GM23338 (cell line): Measurements from ENCODE around the gene TPM2. TPM values are rescaled to one million over a fixed set of nuclear protein-coding genes. Genes with fewer than 3 reads are reported as not detected.

ENCODE experiments used
- ATAC-seq: fragments of 200-7000 bp; cut with Tn5 transposase; 3 replicates; pipeline ENCODE4 v1.9.1; 2020
- DNase-seq: peaks from one replicate; pipeline ENCODE4 v3.0.0-alpha.2; 2015; ENCODE audit warnings: low spot score
- H2AFZ ChIP-seq: fragments of 200-600 bp; sonication (generic); 2 replicates; pipeline ENCODE4 v1.8.0; 2016; ENCODE audit warnings: antibody characterized with exemption, mild to moderate bottlenecking, moderate library complexity
- H3F3A ChIP-seq: fragments of 200-600 bp; sonication (generic); replicated peaks from 2 replicates; pipeline ENCODE4 v1.8.0; 2017; ENCODE audit warnings: antibody characterized with exemption, mixed run types, low read depth
- H3K27ac ChIP-seq: fragments of 200-600 bp; sonication (generic); 2 replicates; pipeline ENCODE4 v1.6.1; 2016; ENCODE audit warnings: low read depth
- H3K27me3 ChIP-seq: fragments of 200-600 bp; sonication (generic); 2 replicates; pipeline ENCODE4 v1.8.0; 2016; ENCODE audit warnings: mild to moderate bottlenecking, mixed run types, moderate library complexity; ENCODE audit not compliant: insufficient read depth
- H3K36me3 ChIP-seq: fragments of 200-600 bp; sonication (generic); 2 replicates; pipeline ENCODE4 v1.8.0; 2016; ENCODE audit warnings: mild to moderate bottlenecking; ENCODE audit not compliant: insufficient read depth
- H3K4me1 ChIP-seq: fragments of 200-600 bp; sonication (generic); 2 replicates; pipeline ENCODE4 v1.8.0; 2016; ENCODE audit warnings: mild to moderate bottlenecking, moderate library complexity; ENCODE audit not compliant: insufficient read depth
- H3K4me2 ChIP-seq: fragments of 200-600 bp; sonication (generic); 2 replicates; pipeline ENCODE4 v1.7.1; 2017; ENCODE audit warnings: mixed run types
- H3K4me3 ChIP-seq: fragments of 200-600 bp; sonication (generic); 2 replicates; pipeline ENCODE4 v1.6.1; 2016; ENCODE audit warnings: mixed run types
- H3K79me2 ChIP-seq: fragments of 200-600 bp; sonication (generic); replicated peaks from 2 replicates; pipeline ENCODE4 v1.8.0; 2017; ENCODE audit warnings: mild to moderate bottlenecking; ENCODE audit not compliant: insufficient read depth
- H3K9me2 ChIP-seq: fragments of 200-600 bp; sonication (generic); 2 replicates; pipeline ENCODE4 v1.8.0; 2017; ENCODE audit not compliant: insufficient read depth
- H4K20me1 ChIP-seq: fragments of 200-600 bp; sonication (generic); replicated peaks from 2 replicates; pipeline ENCODE4 v1.8.0; 2017; ENCODE audit warnings: mild to moderate bottlenecking; ENCODE audit not compliant: insufficient read depth
- H3K27ac Mint-ChIP-seq: 2 replicates; pipeline ENCODE4 v1.8.0; 2020; ENCODE audit warnings: inconsistent platforms, mild to moderate bottlenecking, moderate library complexity, mixed read lengths
- H3K27me3 Mint-ChIP-seq: 3 replicates; pipeline ENCODE4 v1.8.0; 2022; ENCODE audit warnings: low read depth, mild to moderate bottlenecking, moderate library complexity, mixed read lengths, inconsistent platforms; ENCODE audit not compliant: insufficient read depth, poor library complexity
- H3K36me3 Mint-ChIP-seq: 3 replicates; pipeline ENCODE4 v1.8.0; 2021; ENCODE audit warnings: low read depth, mild to moderate bottlenecking, inconsistent platforms, moderate library complexity, mixed read lengths
- H3K4me1 Mint-ChIP-seq: 3 replicates; pipeline ENCODE4 v1.8.0; 2020; ENCODE audit warnings: mild to moderate bottlenecking, inconsistent platforms, mixed read lengths
- H3K4me3 Mint-ChIP-seq: 3 replicates; pipeline ENCODE4 v1.8.0; 2021; ENCODE audit warnings: moderate library complexity, mild to moderate bottlenecking, inconsistent platforms, mixed read lengths
- H3K9me3 Mint-ChIP-seq: 3 replicates; pipeline ENCODE4 v1.8.0; 2020; ENCODE audit warnings: moderate library complexity, mild to moderate bottlenecking, inconsistent platforms, mixed read lengths
- JUNB ChIP-seq: IDR thresholded peaks from one replicate; pipeline ENCODE4 v1.6.1; 2016; ENCODE audit warnings: antibody characterized with exemption; ENCODE audit not compliant: unreplicated experiment
- ZNF114 ChIP-seq: fragments of 250-450 bp; sonication (Bioruptor Pico); IDR thresholded peaks from 2 replicates; pipeline ENCODE4 v1.5.0; 2020; ENCODE audit warnings: mild to moderate bottlenecking, moderate library complexity
- microRNA-seq: library from miRNA; unstranded; fragments of <30 nt; microRNA quantifications from one replicate; pipeline ENCODE4, GENCODE V29; 2017
- polyA plus RNA-seq: library from polyadenylated mRNA; unstranded; fragments of >200 nt; fragmentation: Nextera tagmentation; extraction: Ambion mirVana; gene quantifications from 2 replicates; pipeline ENCODE4 v1.2.1, GENCODE V29; 2016
- small RNA-seq: library from RNA; depleted of rRNA; stranded (forward); fragments of <200 nt; gene quantifications from one replicate; pipeline ENCODE3, GENCODE V24; 2014; ENCODE audit warnings: low replicate concordance
- total RNA-seq: library from RNA; depleted of rRNA; stranded (reverse); fragments of >200 nt; shearing (Covaris generic); gene quantifications from 2 replicates; pipeline ENCODE4 v1.2.3, GENCODE V29; 2014; rRNA removed
- TF ChIP-seq, protein P1 (sequence below): fragments of 250-450 bp; sonication (Bioruptor Pico); IDR thresholded peaks from 2 replicates; pipeline ENCODE4 v1.5.0; 2020; ENCODE audit warnings: mild to moderate bottlenecking, moderate library complexity
- TF ChIP-seq, protein P2 (sequence below): IDR thresholded peaks from one replicate; pipeline ENCODE4 v1.6.1; 2018; ENCODE audit warnings: antibody characterized with exemption; ENCODE audit not compliant: unreplicated experiment

Gene TPM2
- total and polyA plus RNA-seq, 2 experiments from 2014 or later, result 116 to 488 TPM

DNA sequence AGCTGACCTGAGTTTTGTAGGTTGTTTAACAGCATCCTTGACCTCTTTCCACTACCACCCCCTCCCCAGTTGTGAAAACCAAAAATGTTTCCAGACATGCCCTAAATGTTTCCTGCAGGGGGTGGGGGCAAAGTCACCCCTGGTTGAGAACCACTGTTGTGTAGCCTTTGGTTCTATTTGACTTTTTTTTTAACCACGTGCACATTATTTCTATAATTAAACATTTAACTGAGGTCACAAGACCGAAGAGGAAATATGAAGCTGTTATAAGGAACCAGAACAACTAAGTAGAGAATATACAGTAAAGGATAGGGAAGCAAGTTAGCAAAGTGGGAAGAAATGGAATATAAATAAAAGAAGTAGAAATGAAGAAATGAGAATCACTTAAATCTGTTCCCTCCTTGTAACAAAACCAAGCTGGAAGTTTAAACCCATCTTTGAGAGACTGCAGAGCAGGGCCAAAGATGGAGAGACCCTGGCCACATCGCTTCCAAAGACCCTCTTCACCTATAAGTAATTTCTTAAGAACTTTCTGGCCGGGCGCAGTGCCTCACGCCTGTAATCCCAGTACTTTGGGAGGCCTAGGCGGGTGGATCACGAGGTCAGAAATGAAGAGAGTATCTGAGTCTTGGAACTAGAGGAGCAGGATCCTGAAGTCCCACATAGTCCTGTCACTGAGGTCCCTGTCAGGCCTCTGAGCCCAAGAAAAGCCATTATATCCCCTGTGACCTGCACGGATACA lies 53.4 kb downstream of the TPM2 start (continued):
- TF ChIP-seq, protein P1, sequence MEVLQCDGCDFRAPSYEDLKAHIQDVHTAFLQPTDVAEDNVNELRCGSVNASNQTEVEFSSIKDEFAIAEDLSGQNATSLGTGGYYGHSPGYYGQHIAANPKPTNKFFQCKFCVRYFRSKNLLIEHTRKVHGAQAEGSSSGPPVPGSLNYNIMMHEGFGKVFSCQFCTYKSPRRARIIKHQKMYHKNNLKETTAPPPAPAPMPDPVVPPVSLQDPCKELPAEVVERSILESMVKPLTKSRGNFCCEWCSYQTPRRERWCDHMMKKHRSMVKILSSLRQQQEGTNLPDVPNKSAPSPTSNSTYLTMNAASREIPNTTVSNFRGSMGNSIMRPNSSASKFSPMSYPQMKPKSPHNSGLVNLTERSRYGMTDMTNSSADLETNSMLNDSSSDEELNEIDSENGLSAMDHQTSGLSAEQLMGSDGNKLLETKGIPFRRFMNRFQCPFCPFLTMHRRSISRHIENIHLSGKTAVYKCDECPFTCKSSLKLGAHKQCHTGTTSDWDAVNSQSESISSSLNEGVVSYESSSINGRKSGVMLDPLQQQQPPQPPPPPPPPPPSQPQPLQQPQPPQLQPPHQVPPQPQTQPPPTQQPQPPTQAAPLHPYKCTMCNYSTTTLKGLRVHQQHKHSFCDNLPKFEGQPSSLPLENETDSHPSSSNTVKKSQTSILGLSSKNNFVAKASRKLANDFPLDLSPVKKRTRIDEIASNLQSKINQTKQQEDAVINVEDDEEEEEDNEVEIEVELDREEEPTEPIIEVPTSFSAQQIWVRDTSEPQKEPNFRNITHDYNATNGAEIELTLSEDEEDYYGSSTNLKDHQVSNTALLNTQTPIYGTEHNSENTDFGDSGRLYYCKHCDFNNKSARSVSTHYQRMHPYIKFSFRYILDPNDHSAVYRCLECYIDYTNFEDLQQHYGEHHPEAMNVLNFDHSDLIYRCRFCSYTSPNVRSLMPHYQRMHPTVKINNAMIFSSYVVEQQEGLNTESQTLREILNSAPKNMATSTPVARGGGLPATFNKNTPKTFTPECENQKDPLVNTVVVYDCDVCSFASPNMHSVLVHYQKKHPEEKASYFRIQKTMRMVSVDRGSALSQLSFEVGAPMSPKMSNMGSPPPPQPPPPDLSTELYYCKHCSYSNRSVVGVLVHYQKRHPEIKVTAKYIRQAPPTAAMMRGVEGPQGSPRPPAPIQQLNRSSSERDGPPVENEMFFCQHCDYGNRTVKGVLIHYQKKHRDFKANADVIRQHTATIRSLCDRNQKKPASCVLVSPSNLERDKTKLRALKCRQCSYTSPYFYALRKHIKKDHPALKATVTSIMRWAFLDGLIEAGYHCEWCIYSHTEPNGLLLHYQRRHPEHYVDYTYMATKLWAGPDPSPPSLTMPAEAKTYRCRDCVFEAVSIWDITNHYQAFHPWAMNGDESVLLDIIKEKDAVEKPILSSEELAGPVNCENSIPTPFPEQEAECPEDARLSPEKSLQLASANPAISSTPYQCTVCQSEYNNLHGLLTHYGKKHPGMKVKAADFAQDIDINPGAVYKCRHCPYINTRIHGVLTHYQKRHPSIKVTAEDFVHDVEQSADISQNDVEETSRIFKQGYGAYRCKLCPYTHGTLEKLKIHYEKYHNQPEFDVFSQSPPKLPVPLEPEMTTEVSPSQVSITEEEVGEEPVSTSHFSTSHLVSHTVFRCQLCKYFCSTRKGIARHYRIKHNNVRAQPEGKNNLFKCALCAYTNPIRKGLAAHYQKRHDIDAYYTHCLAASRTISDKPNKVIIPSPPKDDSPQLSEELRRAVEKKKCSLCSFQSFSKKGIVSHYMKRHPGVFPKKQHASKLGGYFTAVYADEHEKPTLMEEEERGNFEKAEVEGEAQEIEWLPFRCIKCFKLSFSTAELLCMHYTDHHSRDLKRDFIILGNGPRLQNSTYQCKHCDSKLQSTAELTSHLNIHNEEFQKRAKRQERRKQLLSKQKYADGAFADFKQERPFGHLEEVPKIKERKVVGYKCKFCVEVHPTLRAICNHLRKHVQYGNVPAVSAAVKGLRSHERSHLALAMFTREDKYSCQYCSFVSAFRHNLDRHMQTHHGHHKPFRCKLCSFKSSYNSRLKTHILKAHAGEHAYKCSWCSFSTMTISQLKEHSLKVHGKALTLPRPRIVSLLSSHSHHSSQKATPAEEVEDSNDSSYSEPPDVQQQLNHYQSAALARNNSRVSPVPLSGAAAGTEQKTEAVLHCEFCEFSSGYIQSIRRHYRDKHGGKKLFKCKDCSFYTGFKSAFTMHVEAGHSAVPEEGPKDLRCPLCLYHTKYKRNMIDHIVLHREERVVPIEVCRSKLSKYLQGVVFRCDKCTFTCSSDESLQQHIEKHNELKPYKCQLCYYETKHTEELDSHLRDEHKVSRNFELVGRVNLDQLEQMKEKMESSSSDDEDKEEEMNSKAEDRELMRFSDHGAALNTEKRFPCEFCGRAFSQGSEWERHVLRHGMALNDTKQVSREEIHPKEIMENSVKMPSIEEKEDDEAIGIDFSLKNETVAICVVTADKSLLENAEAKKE (CRISPR knock-in tag), result no peak
- TF ChIP-seq, protein P2, sequence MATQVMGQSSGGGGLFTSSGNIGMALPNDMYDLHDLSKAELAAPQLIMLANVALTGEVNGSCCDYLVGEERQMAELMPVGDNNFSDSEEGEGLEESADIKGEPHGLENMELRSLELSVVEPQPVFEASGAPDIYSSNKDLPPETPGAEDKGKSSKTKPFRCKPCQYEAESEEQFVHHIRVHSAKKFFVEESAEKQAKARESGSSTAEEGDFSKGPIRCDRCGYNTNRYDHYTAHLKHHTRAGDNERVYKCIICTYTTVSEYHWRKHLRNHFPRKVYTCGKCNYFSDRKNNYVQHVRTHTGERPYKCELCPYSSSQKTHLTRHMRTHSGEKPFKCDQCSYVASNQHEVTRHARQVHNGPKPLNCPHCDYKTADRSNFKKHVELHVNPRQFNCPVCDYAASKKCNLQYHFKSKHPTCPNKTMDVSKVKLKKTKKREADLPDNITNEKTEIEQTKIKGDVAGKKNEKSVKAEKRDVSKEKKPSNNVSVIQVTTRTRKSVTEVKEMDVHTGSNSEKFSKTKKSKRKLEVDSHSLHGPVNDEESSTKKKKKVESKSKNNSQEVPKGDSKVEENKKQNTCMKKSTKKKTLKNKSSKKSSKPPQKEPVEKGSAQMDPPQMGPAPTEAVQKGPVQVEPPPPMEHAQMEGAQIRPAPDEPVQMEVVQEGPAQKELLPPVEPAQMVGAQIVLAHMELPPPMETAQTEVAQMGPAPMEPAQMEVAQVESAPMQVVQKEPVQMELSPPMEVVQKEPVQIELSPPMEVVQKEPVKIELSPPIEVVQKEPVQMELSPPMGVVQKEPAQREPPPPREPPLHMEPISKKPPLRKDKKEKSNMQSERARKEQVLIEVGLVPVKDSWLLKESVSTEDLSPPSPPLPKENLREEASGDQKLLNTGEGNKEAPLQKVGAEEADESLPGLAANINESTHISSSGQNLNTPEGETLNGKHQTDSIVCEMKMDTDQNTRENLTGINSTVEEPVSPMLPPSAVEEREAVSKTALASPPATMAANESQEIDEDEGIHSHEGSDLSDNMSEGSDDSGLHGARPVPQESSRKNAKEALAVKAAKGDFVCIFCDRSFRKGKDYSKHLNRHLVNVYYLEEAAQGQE, result no peak

DNA sequence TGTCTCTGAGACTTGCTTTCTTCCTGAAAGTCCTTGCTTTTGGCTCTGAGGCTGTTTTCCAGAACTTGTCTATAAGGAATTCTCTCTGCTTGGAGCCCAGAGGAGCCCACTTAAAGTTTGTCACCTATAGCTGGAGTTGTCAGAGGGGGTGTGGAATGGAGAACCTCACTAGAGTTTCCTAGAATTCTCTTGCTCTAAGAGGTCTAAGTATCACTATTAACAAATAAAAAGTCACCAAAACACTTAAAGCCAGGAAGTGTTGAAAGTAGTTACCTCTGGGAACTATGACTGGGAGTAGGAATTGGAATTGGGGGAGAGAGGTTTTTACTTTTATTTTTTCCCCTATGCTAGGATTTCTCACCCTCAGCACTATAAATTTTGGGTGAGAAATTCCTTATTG lies 54.0 kb downstream of the TPM2 start:
- Mint-ChIP-seq H3K27me3 (peaks cover 3% of the 10 kb centered on the region), H3K4me1 (no peaks in the 10 kb centered on the region), H3K36me3 (peaks cover 5% of the 10 kb centered on the region), H3K9me3 (peaks cover 3% of the 10 kb centered on the region; the same call in 1 of the 3 replicates), H3K4me3 (no peak overlapping the region), H3K27ac (no peak overlapping the region)
- Histone ChIP-seq H3K79me2 (no peaks in the 10 kb centered on the region), H3K27me3 (no peaks in the 10 kb centered on the region), H3K9me2 (no peaks in the 10 kb centered on the region), H3K27ac (no peak overlapping the region), H3F3A (no peaks in the 10 kb centered on the region), H3K4me2 (no peak overlapping the region), H3K4me3 (no peak overlapping the region), H3K4me1 (no peaks in the 10 kb centered on the region), H3K36me3 (no peaks in the 10 kb centered on the region), H4K20me1 (no peaks in the 10 kb centered on the region), H2AFZ (no peak overlapping the region)
- no peak for TF ChIP-seq ZNF114 (CRISPR knock-in tag)
- no peak for TF ChIP-seq JUNB
- DNase-seq (no peak), ATAC-seq (no peak)

Small RNA genes lying within 50 kb of the gene (microRNA-seq; reads per million reads assigned to microRNA genes)
- gene MIR6852 (not detected), gene MIR6853 (not detected)

Small RNA genes lying within 50 kb of the gene (small RNA-seq; reads per million reads assigned to genes)
- gene MIR6853 (not detected), gene RMRP (not detected), gene RN7SL22P (not detected)

Other genes with a start within 250 kb of the TPM2 start
- 5.6 and 8.2 TPM in 2 replicates for gene RUSC2, start 199.8 kb downstream of the TPM2 start, total RNA-seq
- 2.8 and 3.0 TPM in 2 replicates for gene RUSC2, start 199.8 kb downstream of the TPM2 start, polyA plus RNA-seq
- gene TESK1, start 84.7 kb downstream of the TPM2 start, total RNA-seq, result 8.2 and 10.7 TPM in 2 replicates
- 6.8 and 7.3 TPM in 2 replicates for gene TESK1, start 84.7 kb downstream of the TPM2 start, polyA plus RNA-seq
- gene CD72, start 71.5 kb downstream of the TPM2 start, total RNA-seq, result 2.7 and 4.8 TPM in 2 replicates
- 4.6 and 4.7 TPM in 2 replicates for gene CD72, start 71.5 kb downstream of the TPM2 start, polyA plus RNA-seq
- gene SIT1, start 39.0 kb downstream of the TPM2 start, total RNA-seq, result 14.7 and 16.4 TPM in 2 replicates
- 13.2 TPM in 2 replicates for gene SIT1, start 39.0 kb downstream of the TPM2 start, polyA plus RNA-seq
- gene RMRP, start 31.9 kb downstream of the TPM2 start, total RNA-seq, result 8,626 and 33,360 TPM in 2 replicates
- gene RMRP, start 31.9 kb downstream of the TPM2 start, polyA plus RNA-seq, result 15.3 and 43.0 TPM in 2 replicates
- gene CCDC107, start 31.6 kb downstream of the TPM2 start, total RNA-seq, result 2.4 and 6.9 TPM in 2 replicates
- gene CCDC107, start 31.6 kb downstream of the TPM2 start, polyA plus RNA-seq, result 18.4 and 20.8 TPM in 2 replicates
- 16.8 and 25.7 TPM in 2 replicates for gene ARHGEF39, start 24.7 kb downstream of the TPM2 start, total RNA-seq
- gene ARHGEF39, start 24.7 kb downstream of the TPM2 start, polyA plus RNA-seq, result 25.2 and 31.0 TPM in 2 replicates
- gene CA9, start 16.0 kb downstream of the TPM2 start, total RNA-seq, result not detected in 2 replicates
- 1.1 and 2.2 TPM in 2 replicates for gene CA9, start 16.0 kb downstream of the TPM2 start, polyA plus RNA-seq
- gene TLN1, start 42.3 kb upstream of the TPM2 start, total RNA-seq, result 116 and 120 TPM in 2 replicates
- gene TLN1, start 42.3 kb upstream of the TPM2 start, polyA plus RNA-seq, result 21.5 and 26.0 TPM in 2 replicates
- gene CREB3, start 42.7 kb upstream of the TPM2 start, total RNA-seq, result 24.9 and 32.4 TPM in 2 replicates
- gene CREB3, start 42.7 kb upstream of the TPM2 start, polyA plus RNA-seq, result 19.2 and 20.3 TPM in 2 replicates
- gene GBA2, start 59.3 kb upstream of the TPM2 start, total RNA-seq, result 80.1 and 80.2 TPM in 2 replicates
- gene GBA2, start 59.3 kb upstream of the TPM2 start, polyA plus RNA-seq, result 32.1 and 32.8 TPM in 2 replicates
- 12.9 and 16.0 TPM in 2 replicates for gene RGP1, start 59.4 kb upstream of the TPM2 start, total RNA-seq
- gene RGP1, start 59.4 kb upstream of the TPM2 start, polyA plus RNA-seq, result 2.7 and 2.8 TPM in 2 replicates
- gene MSMP, start 64.4 kb upstream of the TPM2 start, total RNA-seq, result not detected in 2 replicates
- gene MSMP, start 64.4 kb upstream of the TPM2 start, polyA plus RNA-seq, result 0.57 and 0.81 TPM in 2 replicates
- 7.6 and 14.4 TPM in 2 replicates for gene NPR2, start 101.7 kb upstream of the TPM2 start, total RNA-seq
- 9.0 and 9.8 TPM in 2 replicates for gene NPR2, start 101.7 kb upstream of the TPM2 start, polyA plus RNA-seq
- gene SPAG8, start 122.3 kb upstream of the TPM2 start, total RNA-seq, result 0.45 TPM in 1 of 2 replicates, not detected in the other
- gene SPAG8, start 122.3 kb upstream of the TPM2 start, polyA plus RNA-seq, result 0.17 and 0.45 TPM in 2 replicates
- gene HINT2, start 125.1 kb upstream of the TPM2 start, total RNA-seq, result 20.9 and 23.8 TPM in 2 replicates
- gene HINT2, start 125.1 kb upstream of the TPM2 start, polyA plus RNA-seq, result 69.9 and 74.5 TPM in 2 replicates
- gene FAM221B, start 138.8 kb upstream of the TPM2 start, total RNA-seq, result not detected in 2 replicates
- gene FAM221B, start 138.8 kb upstream of the TPM2 start, polyA plus RNA-seq, result 0.09 and 0.47 TPM in 2 replicates
- 5.5 and 7.5 TPM in 2 replicates for gene TMEM8B, start 139.3 kb upstream of the TPM2 start, total RNA-seq
- gene TMEM8B, start 139.3 kb upstream of the TPM2 start, polyA plus RNA-seq, result 3.6 and 4.2 TPM in 2 replicates
- not detected in 2 replicates for gene OR13J1, start 180.5 kb upstream of the TPM2 start, total RNA-seq
- gene OR13J1, start 180.5 kb upstream of the TPM2 start, polyA plus RNA-seq, result 0.15 TPM in 1 of 2 replicates, not detected in the other
- gene HRCT1, start 216.3 kb upstream of the TPM2 start, total RNA-seq, result not detected in 2 replicates
- gene HRCT1, start 216.3 kb upstream of the TPM2 start, polyA plus RNA-seq, result not detected in 2 replicates
- not detected in 2 replicates for gene SPAAR, start 219.6 kb upstream of the TPM2 start, total RNA-seq
- gene SPAAR, start 219.6 kb upstream of the TPM2 start, polyA plus RNA-seq, result 0.17 TPM in 1 of 2 replicates, not detected in the other